DMS79 treated with DMSO at 0.1 percent for 48 hours (cell line): Measurements from ENCODE around the gene PDE4B.
"Not testable (repeated sequence)": the region's sequence is repeated elsewhere in the genome, so short reads cannot be mapped to it uniquely, and the experiment has no call there.

Experiments
- DNase-seq: peaks from one replicate; lab custom pipeline; 2025; lab: John Stamatoyannopoulos, UW

PDE4B gene

GRCh38 chr1:66394603-66395002 lies 601.9 kb downstream of the PDE4B start:
- no peak for DNase-seq

GRCh38 chr1:66395202-66396061 lies 602.7 kb downstream of the PDE4B start:
- DNase-seq: peak; percentile 4

GRCh38 chr1:66396212-66396890 lies 603.7 kb downstream of the PDE4B start:
- DNase-seq: no peak

DNA sequence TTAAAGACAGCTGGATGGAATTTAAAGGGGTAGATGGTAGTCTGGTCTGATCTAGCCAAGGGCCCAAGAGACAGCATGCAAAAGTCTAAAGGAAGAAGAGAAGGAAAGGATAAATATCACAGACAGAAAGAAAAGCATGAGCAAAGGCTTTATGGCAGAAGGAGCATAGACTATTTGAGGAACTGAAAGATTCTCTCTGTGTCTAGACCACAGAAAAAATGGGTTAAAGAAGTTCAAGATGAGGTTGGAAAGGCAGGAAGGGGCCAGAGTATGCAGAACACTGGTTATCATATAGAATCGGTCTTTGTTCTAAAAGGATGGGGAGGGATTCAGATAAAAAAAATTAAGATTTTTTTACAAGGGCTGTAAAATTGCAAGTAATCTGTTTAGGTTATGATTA lies 604.5 kb downstream of the PDE4B start:
- DNase-seq: no peak

GRCh38 chr1:66399888-66400529 lies 607.3 kb downstream of the PDE4B start:
- DNase-seq: no peak

GRCh38 chr1:66400660-66401059 lies 608.0 kb downstream of the PDE4B start:
- no peak for DNase-seq

GRCh38 chr1:66401244-66401643 lies 608.5 kb downstream of the PDE4B start:
- DNase-seq: no peak

GRCh38 chr1:66402194-66402593 lies 609.5 kb downstream of the PDE4B start:
- peak; percentile 30 for DNase-seq

- no peak for DNase-seq
These were observed 610.5 kb downstream of the PDE4B start for GRCh38 chr1:66403007-66403731.

DNA sequence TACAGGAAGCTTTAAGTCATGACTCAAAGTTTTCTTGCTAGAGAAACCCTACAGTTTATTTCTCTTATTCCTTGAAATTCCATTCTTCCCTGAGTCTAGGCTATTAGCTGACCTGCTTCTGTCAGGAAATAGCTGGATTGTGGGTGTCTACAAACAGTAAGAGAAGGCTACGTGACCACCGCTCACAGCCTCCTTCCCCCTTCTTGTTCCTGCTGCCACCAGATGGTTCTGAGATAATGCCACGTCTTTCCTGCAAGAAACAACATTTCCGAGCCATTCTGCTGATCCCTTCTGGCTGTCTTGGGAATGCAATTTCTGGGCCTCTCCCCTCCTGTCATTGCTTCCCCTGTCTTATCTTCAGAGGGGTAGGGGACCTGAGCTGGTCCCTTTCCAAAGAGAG lies 612.4 kb downstream of the PDE4B start:
- no peak for DNase-seq

DNA sequence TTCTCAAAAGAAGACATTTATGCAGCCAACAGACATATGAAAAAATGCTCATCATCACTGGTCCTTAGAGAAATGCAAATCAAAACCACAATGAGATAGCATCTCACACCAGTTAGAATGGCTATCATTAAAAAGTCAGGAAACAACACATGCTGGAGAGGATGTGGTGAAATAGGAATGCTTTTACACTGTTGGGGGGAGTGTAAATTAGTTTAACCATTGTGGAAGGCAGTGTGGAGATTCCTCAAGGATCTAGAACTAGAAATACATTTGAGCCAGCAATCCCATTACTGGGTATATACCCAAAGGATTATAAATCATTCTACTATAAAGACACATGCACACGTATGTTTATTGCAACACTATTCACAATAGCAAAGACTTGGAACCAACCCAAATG lies 618.8 kb downstream of the PDE4B start:
- not testable (repeated sequence) for DNase-seq

DNA sequence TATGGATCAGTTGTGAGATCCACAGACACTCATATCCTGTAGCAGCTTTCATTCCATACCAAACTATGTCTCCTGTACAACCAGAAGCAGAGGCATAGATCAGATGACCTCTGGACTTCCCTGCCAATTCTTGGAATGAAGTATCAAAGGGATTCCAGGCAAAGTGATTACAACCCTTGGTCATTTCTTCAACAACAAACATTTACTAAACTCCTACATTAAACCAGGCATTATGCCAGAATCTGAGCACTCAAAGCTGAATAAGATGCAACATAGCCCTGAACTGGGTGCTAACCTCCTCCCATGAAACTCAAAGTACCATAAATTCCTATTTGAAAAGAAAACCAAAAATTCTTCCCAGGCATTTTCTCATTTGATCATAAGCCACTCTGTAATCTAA lies 620.0 kb downstream of the PDE4B start:
- DNase-seq: no peak

DNA sequence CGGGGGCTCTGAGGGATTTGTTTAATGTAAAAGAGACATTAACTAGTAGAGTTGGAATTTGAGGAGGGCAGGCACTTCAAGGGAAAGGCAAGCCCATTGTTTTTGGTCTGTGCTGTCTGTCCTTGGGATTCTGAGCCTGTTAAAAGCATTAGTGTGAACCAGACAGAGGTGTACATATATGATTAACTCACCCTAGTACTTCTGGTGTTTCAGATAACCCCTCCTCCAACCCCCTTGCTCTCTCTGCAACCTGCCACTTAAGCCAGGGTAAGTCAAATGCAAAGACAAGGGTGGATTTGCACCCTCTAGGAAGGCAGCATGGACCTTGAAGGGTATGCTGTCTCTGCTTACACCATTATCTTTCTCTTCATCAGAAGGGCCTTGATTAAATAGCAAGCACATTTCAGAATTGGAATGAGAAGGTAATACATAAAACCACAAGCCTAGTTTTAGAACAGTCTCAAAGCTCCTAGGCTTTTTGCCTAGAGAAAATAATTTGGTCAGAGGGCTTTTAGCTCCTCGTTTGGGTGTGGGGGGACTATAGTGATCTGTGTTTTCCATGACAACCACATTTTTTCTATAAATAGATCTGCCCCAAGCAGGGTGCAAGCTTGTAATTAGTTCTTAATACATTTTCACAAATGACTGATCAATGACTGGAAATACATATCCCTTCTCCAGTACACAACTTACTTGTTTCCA lies 620.6 kb downstream of the PDE4B start:
- no peak for DNase-seq

GRCh38 chr1:66413838-66414175 lies 621.1 kb downstream of the PDE4B start:
- no peak for DNase-seq

DNA sequence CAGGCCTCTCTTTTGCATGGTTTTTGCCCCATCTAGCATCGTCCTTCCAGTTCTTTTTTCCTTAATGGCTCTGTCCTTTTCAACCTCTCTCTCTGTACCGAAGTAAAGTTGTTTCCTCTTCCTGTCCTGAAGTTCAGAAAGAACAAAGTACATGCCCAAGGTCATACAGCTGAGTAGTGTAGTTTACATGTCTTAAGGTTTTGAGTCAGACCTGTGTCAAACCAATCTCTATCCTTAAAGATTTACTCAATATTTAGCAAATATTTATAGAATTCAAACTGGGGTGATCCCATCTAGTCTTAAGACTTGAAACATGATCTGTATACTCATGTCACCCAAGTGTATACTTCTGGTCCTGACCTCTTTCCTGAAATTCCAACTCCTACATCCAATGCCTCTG lies 622.6 kb downstream of the PDE4B start:
- no peak for DNase-seq

GRCh38 chr1:66415866-66416265 lies 623.2 kb downstream of the PDE4B start:
- no peak for DNase-seq

- no peak for DNase-seq
These were observed 623.6 kb downstream of the PDE4B start for GRCh38 chr1:66416295-66416694.

- no peak for DNase-seq
These were observed 625.3 kb downstream of the PDE4B start for GRCh38 chr1:66418021-66418420.

DNA sequence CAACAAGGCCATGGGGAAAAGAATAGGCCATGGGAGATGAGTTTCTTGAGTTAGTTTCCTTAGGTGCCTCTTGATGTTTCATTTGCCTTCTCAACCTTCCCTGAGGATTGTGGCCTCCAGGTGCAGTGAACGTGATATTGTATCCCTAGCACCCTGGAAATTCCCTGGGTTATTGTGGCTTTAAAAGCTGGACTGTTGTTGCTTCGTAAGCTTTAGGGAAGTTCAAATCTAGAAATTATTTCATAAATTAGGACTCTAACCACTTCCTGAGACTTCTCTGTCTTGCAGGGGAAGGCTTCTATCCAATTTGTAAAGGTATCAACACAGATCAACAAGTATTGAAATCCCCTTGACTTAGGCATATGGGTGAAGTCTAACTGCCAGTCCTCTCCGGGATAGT lies 627.5 kb downstream of the PDE4B start:
- not testable (repeated sequence) for DNase-seq

- not testable (repeated sequence) for DNase-seq
These were observed 628.2 kb downstream of the PDE4B start for GRCh38 chr1:66420906-66421305.

- no peak for DNase-seq
These were observed 630.1 kb downstream of the PDE4B start for GRCh38 chr1:66422804-66423203.
